Measurements from ENCODE around the gene GLIPR1L1. TPM values are rescaled to one million over a fixed set of nuclear protein-coding genes. Genes with fewer than 3 reads are reported as not detected.
"Not testable (repeated sequence)": the region's sequence is repeated elsewhere in the genome, so short reads cannot be mapped to it uniquely, and the experiment has no call there.

GLIPR1L1 gene
- total RNA-seq, 2 experiments from 2014 or later, result not detected

GRCh38 chr12:75322464-75322863, 12.0 kb upstream of the GLIPR1L1 start:
- Mint-ChIP-seq H3K27ac (no peak overlapping the region), H3K4me1 (no peaks in the 10 kb centered on the region), H3K9me3 (no peaks in the 10 kb centered on the region), H3K27me3 (peaks cover 18% of the 10 kb centered on the region), H3K4me3 (no peak overlapping the region), H3K36me3 (ENCODE audit: low read depth) (no peaks in the 10 kb centered on the region)
- no peak for DNase-seq
- CTCF ChIA-PET, result interaction anchor here (0.6 kb wide), 1 partner anchor 112 kb away, joined by 3 read pairs; no protein-coding TSS in a partner anchor
- POLR2A ChIA-PET, result no interaction called here

GRCh38 chr12:75323663-75324062, 10.8 kb upstream of the GLIPR1L1 start:
- DNase-seq, result no peak
- ChIA-PET CTCF (no interaction called here), POLR2A (no interaction called here)
- no peaks in the 10 kb centered on the region for H3K9me3 Mint-ChIP-seq
- H3K27ac Mint-ChIP-seq, result no peak overlapping the region
- H3K36me3 Mint-ChIP-seq (ENCODE audit: low read depth), result no peaks in the 10 kb centered on the region
- H3K4me1 Mint-ChIP-seq, result no peaks in the 10 kb centered on the region
- no peak overlapping the region for H3K4me3 Mint-ChIP-seq
- peaks cover 22% of the 10 kb centered on the region for H3K27me3 Mint-ChIP-seq

- ChIA-PET CTCF (no interaction called here), POLR2A (no interaction called here)
- no peaks in the 10 kb centered on the region for H3K36me3 Mint-ChIP-seq (ENCODE audit: low read depth)
- H3K27ac Mint-ChIP-seq, result no peak overlapping the region
- H3K27me3 Mint-ChIP-seq, result peaks cover 35% of the 10 kb centered on the region
- H3K4me3 Mint-ChIP-seq, result no peak overlapping the region
- DNase-seq, result no peak
- no peaks in the 10 kb centered on the region for H3K9me3 Mint-ChIP-seq
- H3K4me1 Mint-ChIP-seq, result peaks cover 8% of the 10 kb centered on the region
Observed at GRCh38 chr12:75327642-75328041, 6.8 kb upstream of the GLIPR1L1 start.

GRCh38 chr12:75329918-75330826, 4.3 kb upstream of the GLIPR1L1 start, which contains the start of gene CAPS2:
TSS of gene CAPS2 (minus strand) at chr12:75330324. CDS start at chr12:75326498, 3,826 bp downstream.
- Mint-ChIP-seq H3K27ac (no peak within 1 kb of the TSS), H3K4me3 (peak within 1 kb of the TSS; percentile 78), H3K4me1 (peaks cover 18% of the 10 kb centered on the region), H3K36me3 (ENCODE audit: low read depth) (no peaks in the 10 kb centered on the region), H3K27me3 (peaks cover 51% of the 10 kb centered on the region), H3K9me3 (no peaks in the 10 kb centered on the region)
- ChIA-PET CTCF (interaction anchor here (0.6 to 0.8 kb wide), 2 partner anchors 150 to 1125 kb away, joined by 3 read pairs; partner anchors contain the start of gene GLIPR1), POLR2A (interaction anchor here (0.6 kb wide), 1 partner anchor 341 kb away, joined by 5 read pairs; no protein-coding TSS in a partner anchor)
- DNase-seq, result peak; percentile 68

- Mint-ChIP-seq H3K9me3 (no peaks in the 10 kb centered on the region), H3K27ac (no peak overlapping the region), H3K4me3 (no peak overlapping the region), H3K27me3 (peaks cover 36% of the 10 kb centered on the region), H3K36me3 (ENCODE audit: low read depth) (no peaks in the 10 kb centered on the region), H3K4me1 (peaks cover 21% of the 10 kb centered on the region)
- ChIA-PET POLR2A (no interaction called here), CTCF (no interaction called here)
- DNase-seq, result no peak
Observed at GRCh38 chr12:75337905-75338304, 3.4 kb downstream of the GLIPR1L1 start.

GRCh38 chr12:75341873-75342272, 7.4 kb downstream of the GLIPR1L1 start:
- no peak overlapping the region for H3K27ac Mint-ChIP-seq
- H3K36me3 Mint-ChIP-seq (ENCODE audit: low read depth), result peaks cover under 1% of the 10 kb centered on the region
- POLR2A ChIA-PET, result no interaction called here

GRCh38 chr12:75345531-75345930, 11.1 kb downstream of the GLIPR1L1 start:
- DNase-seq, result no peak
- Mint-ChIP-seq H3K4me3 (no peak overlapping the region), H3K27ac (no peak overlapping the region), H3K36me3 (ENCODE audit: low read depth) (peaks cover 1% of the 10 kb centered on the region), H3K9me3 (peaks cover 2% of the 10 kb centered on the region), H3K4me1 (peaks cover 7% of the 10 kb centered on the region), H3K27me3 (peaks cover 14% of the 10 kb centered on the region)
- CTCF ChIA-PET, result interaction anchor here (1.5 kb wide), 1 partner anchor 135 kb away, joined by 4 read pairs; the partner anchor contains the start of gene GLIPR1
- POLR2A ChIA-PET, result no interaction called here

More at GRCh38 chr12:75341873-75342272, 7.4 kb downstream of the GLIPR1L1 start:
- no peak for DNase-seq
- CTCF ChIA-PET, result no interaction called here
- peaks cover 23% of the 10 kb centered on the region for H3K27me3 Mint-ChIP-seq
- H3K4me1 Mint-ChIP-seq, result peaks cover 16% of the 10 kb centered on the region
- H3K4me3 Mint-ChIP-seq, result no peak overlapping the region
- peaks cover under 1% of the 10 kb centered on the region for H3K9me3 Mint-ChIP-seq

- CTCF ChIA-PET; H3K9me3 Mint-ChIP-seq; H3K4me3 Mint-ChIP-seq; DNase-seq; H3K27ac Mint-ChIP-seq; H3K4me1 Mint-ChIP-seq; H3K36me3 Mint-ChIP-seq (ENCODE audit: low read depth): not testable (repeated sequence)
- peaks cover 14% of the 10 kb centered on the region for H3K27me3 Mint-ChIP-seq
- POLR2A ChIA-PET, result interaction anchor here (0.7 kb wide), 1 partner anchor 1099 kb away, joined by 3 read pairs; no protein-coding TSS in a partner anchor
Observed at GRCh38 chr12:75346215-75346614, 11.7 kb downstream of the GLIPR1L1 start.

- peaks cover 1% of the 10 kb centered on the region for H3K36me3 Mint-ChIP-seq (ENCODE audit: low read depth)
- peaks cover 7% of the 10 kb centered on the region for H3K9me3 Mint-ChIP-seq
- POLR2A ChIA-PET, result no interaction called here
- DNase-seq, result no peak
- no peak overlapping the region for H3K27ac Mint-ChIP-seq
- peaks cover 3% of the 10 kb centered on the region for H3K27me3 Mint-ChIP-seq
- H3K4me3 Mint-ChIP-seq, result no peak overlapping the region
- CTCF ChIA-PET, result no interaction called here
- H3K4me1 Mint-ChIP-seq, result peaks cover 10% of the 10 kb centered on the region
Observed at GRCh38 chr12:75349946-75350345, 15.5 kb downstream of the GLIPR1L1 start.

GRCh38 chr12:75350413-75350812, 15.9 kb downstream of the GLIPR1L1 start:
- DNase-seq, result no peak
- ChIA-PET CTCF (no interaction called here), POLR2A (no interaction called here)
- Mint-ChIP-seq H3K4me1 (peaks cover 10% of the 10 kb centered on the region), H3K4me3 (no peak overlapping the region), H3K36me3 (ENCODE audit: low read depth) (peaks cover 1% of the 10 kb centered on the region), H3K9me3 (peaks cover 11% of the 10 kb centered on the region), H3K27me3 (peaks cover 2% of the 10 kb centered on the region), H3K27ac (no peak overlapping the region)

GRCh38 chr12:75354011-75354410, 19.5 kb downstream of the GLIPR1L1 start:
- H3K27ac Mint-ChIP-seq, result no peak overlapping the region
- peaks cover 11% of the 10 kb centered on the region for H3K9me3 Mint-ChIP-seq
- H3K36me3 Mint-ChIP-seq (ENCODE audit: low read depth), result no peaks in the 10 kb centered on the region
- POLR2A ChIA-PET, result no interaction called here
- peaks cover 5% of the 10 kb centered on the region for H3K4me1 Mint-ChIP-seq
- peaks cover 2% of the 10 kb centered on the region for H3K27me3 Mint-ChIP-seq
- H3K4me3 Mint-ChIP-seq, result no peak overlapping the region
- no peak for DNase-seq
- CTCF ChIA-PET, result interaction anchor here (1.1 kb wide), 1 partner anchor 37 kb away, joined by 4 read pairs; the partner anchor contains the start of gene GLIPR1L2

- H3K27ac Mint-ChIP-seq, result peak overlapping the region; percentile 50
- ChIA-PET CTCF (interaction anchor here (0.6 to 1.3 kb wide), 2 partner anchors 30 to 35 kb away, joined by 3 to 4 read pairs; partner anchors contain the start of gene GLIPR1L2), POLR2A (no interaction called here)
- no peak for DNase-seq
- no peaks in the 10 kb centered on the region for H3K36me3 Mint-ChIP-seq (ENCODE audit: low read depth)
- H3K27me3 Mint-ChIP-seq, result no peaks in the 10 kb centered on the region
- peaks cover 8% of the 10 kb centered on the region for H3K9me3 Mint-ChIP-seq
- peaks cover 10% of the 10 kb centered on the region for H3K4me1 Mint-ChIP-seq
- no peak overlapping the region for H3K4me3 Mint-ChIP-seq
Observed at GRCh38 chr12:75360920-75361319, 26.4 kb downstream of the GLIPR1L1 start.

- H3K36me3 Mint-ChIP-seq (ENCODE audit: low read depth), result no peaks in the 10 kb centered on the region
- H3K4me1 Mint-ChIP-seq, result peaks cover 10% of the 10 kb centered on the region
- no peak overlapping the region for H3K27ac Mint-ChIP-seq
- ChIA-PET CTCF (interaction anchor here (1.3 kb wide), 1 partner anchor 29 kb away, joined by 4 read pairs; the partner anchor contains the start of gene GLIPR1L2), POLR2A (no interaction called here)
- no peaks in the 10 kb centered on the region for H3K27me3 Mint-ChIP-seq
- H3K9me3 Mint-ChIP-seq, result peaks cover 8% of the 10 kb centered on the region
- no peak for DNase-seq
- H3K4me3 Mint-ChIP-seq, result no peak overlapping the region
Observed at GRCh38 chr12:75361408-75361807, 26.9 kb downstream of the GLIPR1L1 start.

All from activated CD4-positive, alpha-beta T cell treated with anti-CD3 and anti-CD28 coated beads, Interleukin-2, amount 10 ng/mL, durations not matched to agents 7 days and 5 days (primary cell).